OCI-LY1 (cell line): ENCODE measurements around the gene KCNN4.
A peak's percentile ranks its signal among the peaks of the same experiment; 100 is the strongest.

Experiments
- H2AFZ ChIP-seq: fragments of 200-600 bp; sonication (generic), shearing (Covaris generic); 2 replicates; pipeline ENCODE4 v1.6.0; 2014; ENCODE audit warnings: antibody characterized with exemption, mild to moderate bottlenecking, low read length
- H3F3A ChIP-seq: fragments of 200-600 bp; sonication (generic), shearing (Covaris generic); 2 replicates; pipeline ENCODE4 v1.6.0; 2014; ENCODE audit warnings: mild to moderate bottlenecking, antibody characterized with exemption, low read length, moderate library complexity; ENCODE audit not compliant: insufficient read depth
- H3K27ac ChIP-seq: fragments of 200-600 bp; sonication (generic); 2 replicates; pipeline ENCODE4 v1.5.1; 2014; ENCODE audit warnings: low read length, mixed run types, mild to moderate bottlenecking, low read depth; ENCODE audit not compliant: poor library complexity, severe bottlenecking
- H3K27me3 ChIP-seq: fragments of 200-600 bp; sonication (generic); 2 replicates; pipeline ENCODE4 v1.6.0; 2014; ENCODE audit warnings: antibody characterized with exemption, mild to moderate bottlenecking, low read length, moderate library complexity; ENCODE audit not compliant: insufficient read depth
- H3K36me3 ChIP-seq: fragments of 200-600 bp; sonication (generic); 2 replicates; pipeline ENCODE4 v1.6.1; 2014; ENCODE audit warnings: mild to moderate bottlenecking, antibody characterized with exemption, low read length, moderate library complexity, mixed read lengths; ENCODE audit not compliant: insufficient read depth
- H3K4me1 ChIP-seq: fragments of 200-600 bp; sonication (generic); 2 replicates; pipeline ENCODE4 v1.5.1; 2014; ENCODE audit warnings: mild to moderate bottlenecking, low read length, moderate library complexity; ENCODE audit not compliant: insufficient read depth, severe bottlenecking
- H3K4me2 ChIP-seq: fragments of 200-600 bp; sonication (generic), shearing (Covaris generic); 2 replicates; pipeline ENCODE4 v1.6.1; 2014; ENCODE audit warnings: low read length
- H3K4me3 ChIP-seq: fragments of 200-600 bp; sonication (generic); 2 replicates; pipeline ENCODE4 v1.5.1; 2014; ENCODE audit warnings: low read length, low read depth, mild to moderate bottlenecking, mixed read lengths; ENCODE audit not compliant: poor library complexity, severe bottlenecking
- H3K79me2 ChIP-seq: fragments of 200-600 bp; shearing (Covaris generic); 2 replicates; pipeline ENCODE4 v1.6.1; 2016; ENCODE audit warnings: mixed run types, low read length, mixed read lengths; ENCODE audit not compliant: insufficient read depth
- H3K9ac ChIP-seq: fragments of 200-600 bp; sonication (generic), shearing (Covaris generic); 2 replicates; pipeline ENCODE4 v1.6.1; 2014; ENCODE audit warnings: mild to moderate bottlenecking, low read length, mixed read lengths
- H3K9me2 ChIP-seq: fragments of 200-600 bp; sonication (generic), shearing (Covaris generic); 2 replicates; pipeline ENCODE4 v1.6.1; 2014; ENCODE audit warnings: low read depth, mild to moderate bottlenecking, low read length, mixed read lengths
- H3K9me3 ChIP-seq: fragments of 200-600 bp; shearing (Covaris generic); 2 replicates; pipeline ENCODE4 v1.6.1; 2014; ENCODE audit warnings: low read length, mixed read lengths
- H4K20me1 ChIP-seq: fragments of 200-600 bp; sonication (generic), shearing (Covaris generic); 2 replicates; pipeline ENCODE4 v1.6.0; 2016; ENCODE audit warnings: mild to moderate bottlenecking, low read length; ENCODE audit not compliant: insufficient read depth
- EZH2 ChIP-seq: fragments of 200-600 bp; sonication (generic), shearing (Covaris generic); IDR thresholded peaks from 2 replicates; pipeline ENCODE4 v1.8.0; 2017; ENCODE audit warnings: borderline replicate concordance, mixed run types, mild to moderate bottlenecking, antibody characterized with exemption, low read length, moderate library complexity, mixed read lengths
- TF ChIP-seq, protein P1 (sequence below): fragments of 200-600 bp; sonication (generic), shearing (Covaris generic); IDR thresholded peaks from 2 replicates; pipeline ENCODE4 v1.5.1; 2017; ENCODE audit warnings: mild to moderate bottlenecking, antibody characterized with exemption, low read length, moderate library complexity, mixed read lengths

Gene KCNN4

GRCh38 chr19:43747557-43748204, 33.1 kb downstream of the KCNN4 start:
- no peaks in the 10 kb centered on the region for H3F3A ChIP-seq
- no peak overlapping the region; the same call in 1 of the 2 replicates for H3K9ac ChIP-seq
- no peaks in the 10 kb centered on the region for H3K9me3 ChIP-seq
- H3K9me2 ChIP-seq: no peaks in the 10 kb centered on the region
- H3K27ac ChIP-seq: peak overlapping the region; percentile 23
- H4K20me1 ChIP-seq: no peaks in the 10 kb centered on the region
- no peaks in the 10 kb centered on the region for H3K27me3 ChIP-seq
- no peaks in the 10 kb centered on the region for H3K79me2 ChIP-seq
- H2AFZ ChIP-seq: no peak overlapping the region
- TF ChIP-seq EZH2: no peak
- TF ChIP-seq, protein P1, sequence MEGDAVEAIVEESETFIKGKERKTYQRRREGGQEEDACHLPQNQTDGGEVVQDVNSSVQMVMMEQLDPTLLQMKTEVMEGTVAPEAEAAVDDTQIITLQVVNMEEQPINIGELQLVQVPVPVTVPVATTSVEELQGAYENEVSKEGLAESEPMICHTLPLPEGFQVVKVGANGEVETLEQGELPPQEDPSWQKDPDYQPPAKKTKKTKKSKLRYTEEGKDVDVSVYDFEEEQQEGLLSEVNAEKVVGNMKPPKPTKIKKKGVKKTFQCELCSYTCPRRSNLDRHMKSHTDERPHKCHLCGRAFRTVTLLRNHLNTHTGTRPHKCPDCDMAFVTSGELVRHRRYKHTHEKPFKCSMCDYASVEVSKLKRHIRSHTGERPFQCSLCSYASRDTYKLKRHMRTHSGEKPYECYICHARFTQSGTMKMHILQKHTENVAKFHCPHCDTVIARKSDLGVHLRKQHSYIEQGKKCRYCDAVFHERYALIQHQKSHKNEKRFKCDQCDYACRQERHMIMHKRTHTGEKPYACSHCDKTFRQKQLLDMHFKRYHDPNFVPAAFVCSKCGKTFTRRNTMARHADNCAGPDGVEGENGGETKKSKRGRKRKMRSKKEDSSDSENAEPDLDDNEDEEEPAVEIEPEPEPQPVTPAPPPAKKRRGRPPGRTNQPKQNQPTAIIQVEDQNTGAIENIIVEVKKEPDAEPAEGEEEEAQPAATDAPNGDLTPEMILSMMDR: no peak
- peaks cover 16% of the 10 kb centered on the region for H3K4me1 ChIP-seq
- no peak overlapping the region for H3K4me2 ChIP-seq
- H3K4me3 ChIP-seq: no peak overlapping the region
- peaks cover 84% of the 10 kb centered on the region for H3K36me3 ChIP-seq

GRCh38 chr19:43743059-43743458, 37.7 kb downstream of the KCNN4 start:
- H3K27ac ChIP-seq: no peak overlapping the region
- no peak for TF ChIP-seq EZH2
- TF ChIP-seq, protein P1: no peak
- H3K79me2 ChIP-seq: no peaks in the 10 kb centered on the region
- no peak overlapping the region for H3K4me2 ChIP-seq
- no peaks in the 10 kb centered on the region for H4K20me1 ChIP-seq
- no peaks in the 10 kb centered on the region for H3K27me3 ChIP-seq
- no peak overlapping the region for H3K4me3 ChIP-seq
- no peaks in the 10 kb centered on the region for H3K9me3 ChIP-seq
- H3K9ac ChIP-seq: no peak overlapping the region
- no peaks in the 10 kb centered on the region for H3F3A ChIP-seq
- peaks cover 5% of the 10 kb centered on the region for H3K4me1 ChIP-seq
- no peak overlapping the region for H2AFZ ChIP-seq
- H3K9me2 ChIP-seq: no peaks in the 10 kb centered on the region
- peaks cover 94% of the 10 kb centered on the region for H3K36me3 ChIP-seq

GRCh38 chr19:43741075-43741825, 39.5 kb downstream of the KCNN4 start:
- Histone ChIP-seq H3K79me2 (no peaks in the 10 kb centered on the region), H2AFZ (no peak overlapping the region), H3K27ac (no peak overlapping the region), H3K4me1 (no peaks in the 10 kb centered on the region), H3K36me3 (peaks cover 91% of the 10 kb centered on the region), H3K9ac (no peak overlapping the region), H3F3A (no peaks in the 10 kb centered on the region), H3K9me3 (no peaks in the 10 kb centered on the region), H3K4me2 (no peak overlapping the region), H3K4me3 (no peak overlapping the region), H3K27me3 (no peaks in the 10 kb centered on the region), H3K9me2 (no peaks in the 10 kb centered on the region), H4K20me1 (no peaks in the 10 kb centered on the region)
- TF ChIP-seq, protein P1: no peak
- TF ChIP-seq EZH2: no peak
